HG02970 (cell line): ENCODE data around the gene GNB1L.
"Not testable (repeated sequence)": the region's sequence is repeated elsewhere in the genome, so short reads cannot be mapped to it uniquely, and the experiment has no call there.

Experiments used
- ATAC-seq: cut with Tn5 transposase; IDR thresholded peaks from one replicate; pipeline ENCODE4 v1.9.1; 2021; ENCODE audit warnings: mild to moderate bottlenecking, moderate library complexity, moderate number of reproducible peaks; ENCODE audit not compliant: unreplicated experiment, low FRiP score

GNB1L gene

GRCh38 chr22:19890502-19891316 lies 36.0 kb upstream of the GNB1L start:
- no peak for ATAC-seq

GRCh38 chr22:19889951-19890350 lies 35.3 kb upstream of the GNB1L start:
- ATAC-seq = no peak

DNA sequence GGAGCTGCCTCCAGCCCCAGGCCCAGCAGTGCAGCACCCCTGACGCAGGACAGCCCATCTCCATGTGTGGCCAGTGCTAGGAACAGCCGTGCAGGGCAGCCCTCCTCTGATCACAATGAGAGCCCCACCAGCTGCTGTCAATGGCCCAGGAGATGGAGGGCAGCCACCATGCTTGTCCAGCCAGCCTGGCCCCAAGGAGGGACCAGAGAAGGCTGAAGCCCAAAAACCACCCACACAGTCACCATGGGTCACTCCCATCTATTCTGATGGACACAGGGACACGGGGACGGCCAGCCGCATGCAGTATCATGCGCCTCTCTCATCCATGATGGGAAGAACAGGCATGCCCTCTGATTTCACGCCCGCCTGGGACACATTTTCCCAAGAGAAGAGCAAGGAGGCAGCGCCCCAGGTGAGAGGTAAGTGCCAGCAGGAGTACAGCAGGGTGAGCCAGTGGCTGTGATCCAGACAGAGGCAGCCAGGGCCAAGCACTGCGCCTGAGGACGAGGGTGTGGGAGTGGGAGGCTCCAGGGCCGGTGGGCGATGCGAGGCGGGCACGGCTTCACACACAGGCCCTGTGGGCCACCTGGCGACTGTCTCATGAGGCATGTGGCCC lies 33.6 kb upstream of the GNB1L start:
- ATAC-seq = no peak

GRCh38 chr22:19887256-19887985 lies 32.7 kb upstream of the GNB1L start:
- ATAC-seq = no peak

GRCh38 chr22:19886605-19887255 lies 32.1 kb upstream of the GNB1L start:
- no peak for ATAC-seq

GRCh38 chr22:19885841-19886592 lies 31.3 kb upstream of the GNB1L start:
- ATAC-seq = no peak

- ATAC-seq = no peak
Measured at GRCh38 chr22:19884954-19885751, 30.5 kb upstream of the GNB1L start.

GRCh38 chr22:19884161-19884953 lies 29.7 kb upstream of the GNB1L start:
- no peak for ATAC-seq

GRCh38 chr22:19883446-19883845 lies 28.8 kb upstream of the GNB1L start:
- not testable (repeated sequence) for ATAC-seq

- ATAC-seq = no peak
Measured at GRCh38 chr22:19882446-19883381, 28.0 kb upstream of the GNB1L start.

- ATAC-seq = no peak
Measured at GRCh38 chr22:19880786-19881569, 26.3 kb upstream of the GNB1L start.

- no peak for ATAC-seq
Measured at GRCh38 chr22:19879992-19880785, 25.5 kb upstream of the GNB1L start.

GRCh38 chr22:19879643-19879991 lies 24.9 kb upstream of the GNB1L start:
- ATAC-seq = no peak

- ATAC-seq = no peak
Measured at GRCh38 chr22:19879246-19879570, 24.5 kb upstream of the GNB1L start.

DNA sequence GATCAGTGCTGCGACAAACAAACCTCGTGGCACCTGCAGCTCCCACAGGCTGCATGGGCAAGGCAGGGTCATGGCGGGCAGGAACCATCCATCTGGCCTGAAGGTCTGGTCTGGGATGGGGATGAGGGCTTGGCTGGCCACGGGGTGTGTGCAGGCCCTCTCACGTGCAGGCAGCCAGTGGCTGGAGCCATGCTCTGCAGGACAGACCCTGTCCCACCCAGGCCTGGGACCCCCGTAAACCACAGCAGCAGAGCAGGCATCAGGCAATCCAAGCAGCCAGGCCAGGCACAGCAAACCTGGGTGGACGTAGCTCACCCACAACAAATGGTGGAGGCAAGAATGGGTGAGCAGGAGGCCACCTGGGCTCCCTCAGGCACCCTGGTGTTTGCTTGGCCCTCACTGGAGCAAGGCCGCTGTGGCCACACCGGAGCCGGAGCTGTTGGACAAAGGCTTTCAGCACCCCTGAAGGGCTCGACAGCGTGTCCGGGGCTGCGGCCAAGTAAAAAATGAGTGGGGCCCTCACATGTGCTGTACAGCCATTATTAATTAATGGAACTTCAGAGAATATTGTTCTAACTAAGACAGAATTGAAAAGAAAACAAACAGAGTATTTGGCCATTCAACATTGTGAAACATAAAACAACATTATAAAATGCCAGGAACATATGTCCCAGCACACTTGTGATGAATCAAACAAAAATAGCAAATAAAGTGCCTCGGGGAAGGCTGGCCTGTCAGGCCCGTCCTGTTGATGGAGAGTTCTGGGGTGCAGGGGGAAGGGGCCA lies 24.0 kb upstream of the GNB1L start:
- no peak for ATAC-seq
